ENCODE results near the gene SIGLEC7.

SIGLEC7 gene

DNA sequence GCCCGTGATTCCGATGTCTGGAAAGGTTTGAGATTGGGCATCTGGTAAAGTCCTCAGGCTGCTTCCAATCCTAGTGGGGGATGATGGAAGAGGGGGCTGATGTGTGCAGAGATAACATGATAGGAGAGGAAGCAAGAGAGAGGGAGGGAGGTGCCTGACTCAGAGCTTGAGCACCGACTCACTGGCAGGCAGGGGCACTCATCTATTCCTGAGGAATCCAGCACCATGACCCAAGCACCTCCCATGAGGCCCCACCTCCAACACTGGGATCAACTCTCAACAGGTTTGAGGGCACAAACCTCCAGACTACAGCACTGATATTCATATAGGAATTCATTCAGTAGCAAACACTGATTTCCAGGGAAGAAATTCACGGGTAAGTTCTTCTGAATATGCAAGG, 23.0 kb upstream of the SIGLEC7 start:
- DNase-seq (ENCODE audit: low read depth), result no peak

DNA sequence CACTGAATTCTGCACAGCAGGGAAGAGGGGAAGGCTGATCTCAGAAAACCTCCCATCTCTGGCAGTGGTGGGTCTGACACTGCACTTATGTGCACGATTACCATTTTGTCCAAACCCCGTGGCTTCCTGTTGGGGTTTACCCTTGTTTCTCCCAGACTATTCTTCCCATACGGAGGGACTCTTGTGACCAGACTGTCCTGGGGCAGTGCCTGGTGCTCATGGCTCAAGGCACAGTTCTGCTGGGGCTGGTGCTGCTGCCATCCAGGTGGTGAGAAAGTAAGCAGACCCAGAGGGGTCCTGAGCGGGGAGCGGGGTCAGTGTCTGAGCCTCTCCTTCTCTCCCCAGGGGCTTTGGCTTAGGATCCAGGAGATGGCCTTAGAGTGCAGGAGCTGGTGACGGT, 22.5 kb upstream of the SIGLEC7 start:
- no peak for DNase-seq (ENCODE audit: low read depth)

DNA sequence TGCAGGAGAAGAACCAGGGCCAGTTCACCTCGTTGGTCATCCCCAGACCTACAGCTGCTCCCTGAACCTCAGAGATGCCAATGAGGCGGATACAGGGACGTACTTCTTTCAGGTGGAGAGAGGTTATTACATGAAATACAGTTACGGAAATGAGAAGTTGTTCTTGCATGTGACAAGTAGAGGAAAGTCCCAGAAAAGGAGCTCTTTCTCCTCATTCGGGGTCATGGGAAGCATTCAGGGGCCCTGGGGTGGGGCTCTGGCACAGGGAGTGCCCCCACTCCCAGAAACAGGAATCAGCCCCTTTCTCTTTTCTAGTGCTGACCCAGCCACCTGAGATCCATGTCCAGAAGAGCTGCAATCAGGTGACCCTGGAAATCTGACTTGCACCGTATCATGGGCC, 21.9 kb upstream of the SIGLEC7 start:
- DNase-seq (ENCODE audit: low read depth), result no peak

DNA sequence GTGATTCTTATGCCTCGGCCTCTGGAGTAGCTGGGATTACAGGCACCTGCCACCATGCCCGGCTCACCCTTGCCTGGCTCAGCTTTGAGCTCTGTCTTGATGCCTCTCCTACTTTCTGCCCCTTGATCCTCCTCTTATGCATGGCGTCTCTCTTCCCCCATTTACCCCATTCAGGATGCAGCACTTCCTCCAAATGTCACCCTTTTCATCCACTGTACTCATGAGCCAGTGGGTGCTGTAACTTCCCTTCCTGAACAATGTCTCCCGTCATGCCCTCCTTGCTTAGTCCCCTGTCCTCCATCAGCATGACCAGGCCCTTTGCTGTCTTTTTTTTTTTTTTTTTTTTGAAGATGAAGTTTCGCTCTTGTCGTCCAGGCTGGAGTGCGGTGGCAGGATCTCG, 20.8 kb upstream of the SIGLEC7 start:
- DNase-seq (ENCODE audit: low read depth), result no peak

DNA sequence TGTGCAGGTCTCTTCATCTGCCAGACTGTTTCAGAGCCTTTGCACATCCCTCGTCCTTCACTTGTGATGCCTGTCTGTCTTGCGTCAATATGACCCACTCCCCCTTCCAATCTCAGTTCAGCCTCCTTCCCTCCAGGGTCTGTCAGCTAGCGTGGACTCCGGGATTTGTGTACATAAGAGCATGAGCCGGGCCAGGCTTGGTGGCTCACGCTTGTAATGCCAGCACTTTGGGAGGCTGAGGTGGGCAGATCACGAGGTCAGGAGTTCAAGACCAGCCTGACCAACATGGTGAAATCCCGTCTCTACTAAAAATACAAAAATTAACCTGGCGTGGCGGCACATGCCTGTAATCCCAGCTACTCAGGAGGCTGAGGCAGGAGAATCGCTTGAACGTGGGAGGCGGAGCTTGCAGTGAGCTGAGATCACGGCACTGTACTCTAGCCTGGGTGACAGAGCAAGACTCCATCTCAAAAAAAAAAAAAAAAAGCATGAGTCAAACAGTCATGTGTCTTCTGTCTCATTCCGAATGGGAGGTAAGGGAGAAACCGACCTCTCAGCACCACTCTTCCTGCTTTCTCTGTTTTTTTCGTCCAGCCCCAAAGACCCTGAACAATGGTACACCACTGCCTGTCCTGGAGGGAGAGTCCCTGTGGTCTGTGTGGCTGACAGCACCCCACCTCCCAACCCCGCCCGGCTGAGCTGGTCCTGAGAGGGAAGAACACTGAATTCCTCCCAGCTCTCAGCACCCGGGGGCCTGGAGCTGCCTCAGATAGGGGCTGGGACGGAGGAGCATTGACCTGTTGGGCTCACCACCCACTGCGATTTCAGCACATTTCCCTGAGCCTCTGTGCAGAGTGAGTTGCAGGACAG, 19.8 kb upstream of the SIGLEC7 start:
- no peak for DNase-seq (ENCODE audit: low read depth)

DNA sequence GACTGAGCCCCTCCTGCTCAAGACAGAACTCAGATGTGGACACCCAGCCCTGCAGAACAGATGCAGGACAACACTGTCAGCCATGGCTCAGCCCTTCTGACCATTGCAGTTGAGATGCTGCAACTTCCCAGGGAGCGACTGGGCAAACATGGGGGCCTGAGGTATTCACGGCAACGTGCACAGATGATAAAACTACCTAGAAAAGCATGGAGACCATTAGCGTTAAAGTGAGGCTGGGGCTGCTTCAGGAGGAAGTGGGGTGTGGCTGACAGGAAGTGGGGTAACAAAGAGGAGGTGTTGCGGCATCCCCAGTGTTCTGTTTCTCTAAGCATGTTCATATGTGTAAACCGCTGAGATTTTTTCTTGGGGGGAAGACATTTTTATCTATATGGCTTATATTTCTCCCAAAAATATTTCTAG, 18.7 kb upstream of the SIGLEC7 start:
- no peak for DNase-seq (ENCODE audit: low read depth)

DNA sequence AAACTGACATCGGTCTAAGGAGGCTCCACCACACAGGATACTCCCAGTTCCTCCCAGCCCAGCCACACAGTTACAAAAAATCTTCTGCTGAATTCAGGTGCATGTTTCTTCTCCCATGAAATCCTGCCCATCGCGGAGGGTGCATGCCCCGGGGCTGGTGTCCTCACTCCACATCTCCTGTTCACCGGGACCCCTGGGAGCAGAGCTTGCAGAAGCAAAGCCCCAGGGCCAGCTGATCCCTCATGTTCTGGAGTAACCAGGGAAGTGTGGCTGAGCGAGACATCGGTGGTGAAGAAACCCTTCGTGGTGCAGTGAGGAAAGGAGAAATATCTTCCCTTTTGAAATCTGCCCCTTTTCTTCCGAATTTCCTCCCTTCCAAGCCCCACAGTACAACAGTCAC, 18.3 kb upstream of the SIGLEC7 start:
- DNase-seq (ENCODE audit: low read depth), result no peak

DNA sequence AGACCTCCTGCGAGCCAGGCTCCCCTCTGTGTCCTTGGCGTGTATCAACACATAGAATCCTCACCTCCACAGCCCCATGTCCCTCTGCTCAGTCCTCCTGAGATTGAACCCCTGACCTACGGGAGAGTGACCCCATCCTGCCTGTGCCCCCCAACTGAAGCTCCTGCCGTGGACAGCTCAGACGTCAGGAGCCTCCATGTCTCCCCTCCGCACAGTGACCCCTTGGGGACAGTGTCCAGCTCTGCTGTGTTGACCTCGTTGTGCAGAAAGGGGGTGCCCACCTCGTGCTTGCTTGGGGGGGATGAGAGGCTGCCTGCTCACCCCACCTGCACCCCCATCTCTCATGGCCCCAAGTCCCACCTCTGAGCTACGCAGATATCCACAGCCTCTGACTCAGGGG, 17.9 kb upstream of the SIGLEC7 start:
- DNase-seq (ENCODE audit: low read depth), result no peak

DNA sequence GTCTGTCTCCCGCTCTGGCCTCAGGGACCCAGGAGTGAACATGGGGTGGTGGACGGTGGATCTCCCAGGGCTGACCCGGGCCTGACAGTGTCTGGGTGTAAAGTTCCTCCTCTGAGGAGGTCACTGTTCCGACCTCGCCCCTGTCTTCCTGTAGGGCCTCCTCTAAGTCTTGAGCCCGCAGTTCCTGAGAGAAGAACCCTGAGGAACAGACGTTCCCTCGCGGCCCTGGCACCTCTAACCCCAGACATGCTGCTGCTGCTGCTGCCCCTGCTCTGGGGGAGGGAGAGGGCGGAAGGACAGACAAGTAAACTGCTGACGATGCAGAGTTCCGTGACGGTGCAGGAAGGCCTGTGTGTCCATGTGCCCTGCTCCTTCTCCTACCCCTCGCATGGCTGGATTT, 17.4 kb upstream of the SIGLEC7 start, which contains the start of gene SIGLEC9:
Gene SIGLEC9 (plus strand): TSS at position 178 of the 400 bp plus-strand sequence. CDS start 69 bp downstream, at position 247.
- no peak for DNase-seq (ENCODE audit: low read depth)

DNA sequence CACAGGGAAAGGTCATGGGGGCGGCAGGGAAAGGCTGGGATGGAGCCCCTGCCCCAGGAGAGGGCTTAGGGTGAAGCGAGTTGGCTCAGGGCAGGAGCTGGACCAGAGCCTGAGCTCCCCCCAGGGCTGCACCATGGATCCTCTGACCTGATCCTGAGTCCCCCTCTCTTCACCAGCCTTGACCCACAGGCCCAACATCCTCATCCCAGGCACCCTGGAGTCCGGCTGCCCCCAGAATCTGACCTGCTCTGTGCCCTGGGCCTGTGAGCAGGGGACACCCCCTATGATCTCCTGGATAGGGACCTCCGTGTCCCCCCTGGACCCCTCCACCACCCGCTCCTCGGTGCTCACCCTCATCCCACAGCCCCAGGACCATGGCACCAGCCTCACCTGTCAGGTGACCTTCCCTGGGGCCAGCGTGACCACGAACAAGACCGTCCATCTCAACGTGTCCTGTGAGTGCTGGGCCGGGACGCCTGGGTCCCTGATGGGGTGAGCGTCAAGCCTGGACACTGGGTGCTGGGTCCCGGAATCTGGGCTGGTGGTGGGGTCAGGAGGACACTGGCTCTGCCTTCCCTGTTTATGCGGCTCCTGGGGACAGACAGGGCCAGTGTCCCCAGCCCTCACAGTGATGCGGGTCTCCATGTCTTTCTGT, 16.6 kb upstream of the SIGLEC7 start:
- DNase-seq (ENCODE audit: low read depth), result no peak

DNA sequence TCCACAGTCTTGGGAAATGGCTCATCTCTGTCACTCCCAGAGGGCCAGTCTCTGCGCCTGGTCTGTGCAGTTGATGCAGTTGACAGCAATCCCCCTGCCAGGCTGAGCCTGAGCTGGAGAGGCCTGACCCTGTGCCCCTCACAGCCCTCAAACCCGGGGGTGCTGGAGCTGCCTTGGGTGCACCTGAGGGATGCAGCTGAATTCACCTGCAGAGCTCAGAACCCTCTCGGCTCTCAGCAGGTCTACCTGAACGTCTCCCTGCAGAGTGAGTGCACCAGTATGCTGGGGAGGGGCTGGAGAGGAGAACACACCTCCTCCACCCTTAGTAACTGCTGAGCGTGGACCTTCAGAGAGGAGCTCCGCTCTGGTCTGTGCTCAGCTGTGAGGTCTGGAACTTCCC, 15.1 kb upstream of the SIGLEC7 start:
- DNase-seq (ENCODE audit: low read depth), result no peak

DNA sequence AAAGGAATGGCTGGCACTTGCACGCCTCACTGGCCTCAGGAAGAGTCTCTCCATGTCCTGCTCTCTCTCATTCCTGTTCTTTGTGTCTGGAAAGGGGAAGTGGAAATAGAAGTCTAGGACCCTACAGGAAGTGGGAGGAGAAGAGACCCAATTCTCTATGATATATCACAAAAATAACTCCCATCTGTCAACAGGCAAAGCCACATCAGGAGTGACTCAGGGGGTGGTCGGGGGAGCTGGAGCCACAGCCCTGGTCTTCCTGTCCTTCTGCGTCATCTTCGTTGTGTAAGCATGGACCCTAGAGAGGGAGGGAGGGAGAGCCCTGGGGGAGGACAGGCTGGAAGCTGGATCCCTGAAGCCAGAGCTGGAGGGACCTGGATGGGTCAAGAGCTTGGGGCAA, 14.3 kb upstream of the SIGLEC7 start:
- no peak for DNase-seq (ENCODE audit: low read depth)

DNA sequence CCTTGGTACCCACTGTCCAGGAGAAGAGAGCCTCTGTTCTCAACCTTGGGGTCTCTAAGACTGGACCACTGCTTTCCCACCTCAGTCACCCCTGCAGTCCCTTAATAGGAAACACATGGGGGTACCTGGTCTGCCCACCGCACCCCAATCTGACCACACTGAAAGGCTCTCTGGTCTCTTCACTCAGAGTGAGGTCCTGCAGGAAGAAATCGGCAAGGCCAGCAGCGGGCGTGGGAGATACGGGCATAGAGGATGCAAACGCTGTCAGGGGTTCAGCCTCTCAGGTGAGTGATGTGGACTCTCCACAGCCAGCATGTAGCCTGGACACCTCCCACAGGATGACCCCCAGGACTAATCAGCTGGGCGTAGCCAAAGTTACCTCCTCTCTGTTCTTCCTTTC, 13.9 kb upstream of the SIGLEC7 start:
- no peak for DNase-seq (ENCODE audit: low read depth)

DNA sequence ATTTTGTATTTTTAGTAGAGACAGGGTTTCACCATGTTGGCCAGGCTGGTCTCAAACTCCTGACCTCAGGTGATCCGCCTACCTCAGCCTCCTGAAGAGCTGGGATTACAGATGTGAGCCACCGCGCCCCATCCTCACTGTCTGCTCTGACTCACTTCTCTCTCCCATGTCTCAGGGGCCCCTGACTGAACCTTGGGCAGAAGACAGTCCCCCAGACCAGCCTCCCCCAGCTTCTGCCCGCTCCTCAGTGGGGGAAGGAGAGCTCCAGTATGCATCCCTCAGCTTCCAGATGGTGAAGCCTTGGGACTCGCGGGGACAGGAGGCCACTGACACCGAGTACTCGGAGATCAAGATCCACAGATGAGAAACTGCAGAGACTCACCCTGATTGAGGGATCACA, 12.4 kb upstream of the SIGLEC7 start:
- no peak for DNase-seq (ENCODE audit: low read depth)

DNA sequence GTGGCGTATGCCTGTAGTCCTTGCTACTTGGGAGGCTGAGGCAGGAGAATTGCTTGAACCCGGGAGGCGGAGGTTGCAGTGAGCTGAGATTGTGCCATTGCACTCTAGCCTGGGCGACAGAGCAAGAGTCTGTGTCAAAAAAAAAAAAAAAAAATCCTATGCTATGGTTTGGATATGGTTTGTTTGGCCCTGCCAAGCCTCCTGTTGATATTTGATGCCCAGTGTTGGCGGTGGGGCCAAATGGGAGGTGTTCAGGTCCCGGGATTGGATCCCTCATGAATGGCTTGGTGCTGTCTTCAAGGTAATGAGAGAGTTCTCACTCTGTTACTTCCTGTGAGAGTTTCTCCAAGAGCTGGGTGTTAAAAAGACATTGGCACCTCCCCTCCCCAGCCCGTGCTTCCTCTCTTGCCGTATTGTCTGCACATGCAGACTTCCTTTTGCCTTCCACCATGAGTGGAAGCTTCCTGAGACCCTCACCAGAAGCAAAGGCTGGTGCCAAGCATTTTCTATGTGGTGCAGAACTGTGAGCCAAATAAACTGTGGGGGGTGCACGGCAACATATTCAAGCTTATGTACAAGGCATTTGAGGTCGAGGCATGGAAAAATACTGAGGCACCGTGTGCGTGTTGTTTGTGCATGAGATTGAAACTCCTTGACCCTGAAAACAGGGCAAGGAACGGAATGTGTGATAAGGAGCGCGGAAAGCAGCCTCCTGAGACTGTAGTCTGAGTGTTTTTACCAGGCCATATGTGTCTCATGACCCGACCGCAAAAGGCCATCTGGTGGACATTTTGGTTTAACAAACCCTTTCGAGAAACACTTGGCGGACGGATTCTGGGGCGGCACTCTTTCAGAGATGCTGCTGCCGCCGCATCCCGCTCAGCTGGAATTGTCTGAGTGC, 10.1 kb upstream of the SIGLEC7 start:
- DNase-seq (ENCODE audit: low read depth), result no peak

DNA sequence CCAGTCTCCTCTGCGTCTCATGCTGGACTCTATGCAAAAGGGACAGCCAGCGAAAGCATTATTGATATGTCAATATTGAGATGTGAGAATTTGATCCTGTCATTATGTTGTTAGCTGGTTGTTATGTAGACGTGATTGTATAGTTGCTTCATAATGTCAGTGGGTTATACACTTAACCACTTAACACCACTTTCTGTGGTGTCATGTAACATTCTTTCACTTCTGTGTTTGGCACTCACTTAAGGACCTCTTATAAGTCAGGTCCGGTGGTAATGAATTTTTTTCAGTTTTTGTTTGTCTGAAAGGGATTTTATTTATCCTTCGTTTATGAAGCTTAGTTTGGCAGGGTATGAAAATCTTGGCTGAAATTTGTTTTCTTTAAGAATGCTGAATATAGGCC, 7.1 kb upstream of the SIGLEC7 start:
- no peak for DNase-seq (ENCODE audit: low read depth)

DNA sequence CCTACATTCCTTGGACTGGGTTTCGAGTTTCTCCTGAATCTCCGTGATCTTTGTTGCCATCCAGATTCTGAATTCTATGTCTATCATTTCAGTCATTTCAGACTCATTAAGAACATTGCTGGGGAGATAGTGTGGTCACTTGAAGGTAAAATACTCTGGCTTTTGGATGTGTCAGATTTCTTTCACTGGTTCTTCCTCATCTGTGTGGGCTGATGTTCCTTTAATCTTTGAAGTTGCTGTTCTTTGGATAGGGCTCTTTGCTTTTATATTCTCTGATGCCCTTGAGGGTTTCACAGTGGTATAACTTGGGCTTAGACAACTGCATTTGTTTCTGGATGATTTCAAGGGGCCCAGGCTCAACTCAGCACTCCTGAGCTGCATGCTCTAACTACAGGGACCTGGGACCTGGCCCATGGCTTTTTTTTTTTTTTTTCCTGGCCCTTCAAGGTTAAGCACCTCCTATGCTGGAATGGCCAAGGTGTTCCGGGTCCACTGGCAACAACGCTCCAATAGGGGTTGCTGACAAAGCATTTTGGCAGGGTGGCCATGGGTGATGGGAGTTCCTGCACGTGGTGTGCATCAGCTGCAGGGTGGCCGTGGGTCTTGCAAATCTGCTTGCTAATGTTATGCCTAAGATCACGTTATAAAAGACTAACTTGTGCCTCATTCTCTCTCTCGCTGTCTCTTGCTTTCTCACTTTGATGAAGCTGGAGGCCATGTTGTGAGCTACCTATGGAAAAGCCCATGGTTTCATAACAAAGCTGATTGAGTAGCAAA, 5.9 kb upstream of the SIGLEC7 start:
- DNase-seq (ENCODE audit: low read depth), result no peak

DNA sequence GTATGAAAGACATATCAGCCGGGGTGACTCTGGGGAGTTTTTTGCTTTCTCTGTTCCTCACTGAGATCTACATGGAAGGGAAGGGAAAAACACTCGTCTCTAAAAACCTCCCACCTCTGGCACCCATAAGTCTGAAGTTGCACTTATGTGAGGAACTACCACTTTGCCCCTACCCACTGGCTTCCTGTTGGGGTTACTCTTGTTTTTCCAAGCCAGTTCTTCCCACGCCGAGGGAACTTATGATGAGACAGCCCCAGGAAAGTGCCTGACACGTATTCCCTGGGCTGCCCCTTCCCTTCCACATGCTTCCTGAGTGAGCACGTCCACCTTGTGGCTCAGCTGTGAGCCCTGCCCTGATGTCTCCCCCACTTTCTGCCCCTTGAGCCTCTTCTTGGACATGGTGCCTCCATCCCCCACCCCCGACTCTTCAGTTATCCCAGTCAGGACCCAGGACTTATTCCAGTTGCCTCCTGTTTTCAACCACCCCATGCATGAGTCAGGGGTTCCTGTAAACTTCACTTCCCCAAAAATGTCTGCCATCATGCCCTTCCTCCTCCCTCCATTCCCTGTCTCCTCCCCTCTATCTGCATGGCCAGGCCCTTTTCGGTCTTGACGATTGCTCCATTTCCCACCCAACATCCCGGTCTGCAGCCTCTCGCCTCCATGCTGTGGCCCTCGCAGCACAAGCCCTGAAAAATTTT, 5.1 kb upstream of the SIGLEC7 start:
- DNase-seq (ENCODE audit: low read depth), result no peak

DNA sequence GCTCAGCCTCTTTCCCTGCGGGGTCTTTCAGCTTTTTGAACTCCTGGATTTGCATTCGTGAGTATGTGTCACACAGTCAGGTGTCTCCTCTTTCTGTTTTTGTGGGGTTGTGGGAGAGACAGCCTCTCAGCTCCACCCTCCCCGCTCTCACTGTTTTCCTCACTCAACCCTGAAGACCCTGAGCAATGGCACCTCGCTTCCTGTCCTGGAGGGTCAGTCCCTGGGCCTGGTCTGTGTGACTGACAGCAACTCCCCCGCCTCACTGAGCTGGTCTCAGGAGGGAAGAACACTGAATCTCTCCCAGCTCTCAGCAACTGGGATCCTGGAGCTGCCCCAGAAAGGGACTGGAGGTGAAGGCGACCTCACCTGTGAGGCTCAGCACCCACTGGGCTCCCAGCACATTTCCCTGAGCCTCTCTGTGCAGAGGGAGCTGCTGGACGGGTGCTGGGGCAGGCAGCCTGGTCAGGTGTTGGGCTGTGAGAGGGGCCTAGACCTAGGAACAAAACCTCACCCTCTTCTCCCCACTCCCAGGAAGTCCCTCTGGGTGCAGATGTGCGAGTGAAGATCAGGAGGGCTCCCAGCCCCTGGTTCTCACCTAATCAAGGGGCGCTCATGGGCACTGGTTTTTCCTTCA, 4.2 kb upstream of the SIGLEC7 start:
- DNase-seq (ENCODE audit: low read depth), result no peak

DNA sequence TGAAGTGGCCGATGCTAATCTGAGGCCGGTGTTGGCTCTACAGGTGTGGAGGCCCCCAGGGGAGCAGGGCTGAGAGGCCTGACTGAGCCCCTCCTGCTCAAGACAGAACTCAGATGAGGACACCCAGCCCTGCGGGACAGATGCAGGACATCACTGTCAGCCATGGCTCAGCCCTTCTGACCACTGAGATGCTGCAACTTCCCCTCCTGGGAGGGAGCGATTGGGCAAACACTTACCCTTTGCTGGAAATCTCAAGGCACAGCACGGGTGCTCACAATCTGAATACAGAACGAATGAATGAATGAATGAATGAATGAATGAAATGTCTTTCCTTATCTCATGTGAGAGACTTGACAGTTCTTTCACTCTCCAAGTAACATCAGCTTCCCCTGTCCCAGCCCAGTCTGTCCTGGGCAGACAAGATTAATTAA, 3.5 kb upstream of the SIGLEC7 start:
- no peak for DNase-seq (ENCODE audit: low read depth)

All from activated T-cell treated with anti-CD3 and anti-CD28 coated beads for 1 hour (primary cell).